Stimulated activated CD8-positive, alpha-beta memory T cell treated with anti-CD3 and anti-CD28 coated beads, Interleukin-12 subunit alpha, Interleukin-12 subunit beta, amount 100 ng/mL, for 24 hours (primary cell): ENCODE data around the gene LRPPRC.

Experiments used
- DNase-seq: peaks from one replicate; pipeline ENCODE4 v3.0.0-alpha.2; 2020; ENCODE audit errors: extremely low read depth

The LRPPRC gene

GRCh38 chr2:43854671-43855070, 141.1 kb downstream of the LRPPRC start:
- DNase-seq, result no peak

GRCh38 chr2:43853141-43854081, 142.4 kb downstream of the LRPPRC start:
- DNase-seq, result no peak

- DNase-seq, result no peak
Measured at GRCh38 chr2:43852196-43852730, 143.5 kb downstream of the LRPPRC start.

DNA sequence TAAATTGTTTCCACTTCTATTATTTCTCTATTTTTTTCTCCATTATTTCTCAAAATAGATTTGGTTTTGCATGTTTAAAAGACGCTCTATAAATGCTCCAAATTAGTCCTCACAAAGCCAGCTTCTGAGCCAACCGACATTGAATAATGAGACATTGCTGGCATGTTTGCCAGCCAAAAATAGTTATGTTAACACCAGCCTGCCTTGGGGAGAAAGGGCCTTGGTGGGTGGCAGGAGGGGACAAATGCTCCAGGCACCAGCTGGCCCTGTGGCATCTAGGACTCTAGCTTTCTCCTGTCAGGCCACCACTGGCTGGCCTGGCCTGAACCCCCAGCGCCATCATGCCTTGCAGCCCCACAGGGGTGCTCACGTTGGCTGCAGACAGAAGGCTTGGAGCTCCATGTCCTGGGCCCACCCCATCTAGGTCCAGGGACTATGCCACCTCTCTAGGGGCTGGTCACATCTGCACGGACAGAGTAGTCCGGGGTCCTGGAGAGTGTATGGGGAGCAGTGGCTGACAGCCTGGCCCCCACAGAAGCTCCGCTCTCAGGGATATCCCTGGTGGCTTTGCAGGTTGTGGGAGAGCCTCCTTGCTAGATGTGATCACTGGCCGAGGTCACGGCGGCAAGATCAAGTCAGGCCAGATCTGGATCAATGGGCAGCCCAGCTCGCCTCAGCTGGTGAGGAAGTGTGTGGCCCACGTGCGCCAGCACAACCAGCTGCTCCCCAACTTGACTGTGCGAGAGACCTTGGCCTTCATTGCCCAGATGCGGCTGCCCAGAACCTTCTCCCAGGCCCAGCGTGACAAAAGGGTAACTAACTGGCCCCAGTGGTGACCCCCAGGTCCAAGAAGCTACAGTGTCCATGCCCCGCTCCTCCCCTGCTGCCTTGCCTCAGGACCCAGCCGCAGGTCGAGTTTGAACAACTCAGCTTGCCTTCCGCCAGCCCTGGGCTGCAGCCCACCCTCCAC, 144.5 kb downstream of the LRPPRC start:
- DNase-seq, result no peak

- no peak for DNase-seq
Measured at GRCh38 chr2:43848214-43848613, 147.6 kb downstream of the LRPPRC start.

GRCh38 chr2:43846140-43846793, 149.5 kb downstream of the LRPPRC start:
- no peak for DNase-seq

DNA sequence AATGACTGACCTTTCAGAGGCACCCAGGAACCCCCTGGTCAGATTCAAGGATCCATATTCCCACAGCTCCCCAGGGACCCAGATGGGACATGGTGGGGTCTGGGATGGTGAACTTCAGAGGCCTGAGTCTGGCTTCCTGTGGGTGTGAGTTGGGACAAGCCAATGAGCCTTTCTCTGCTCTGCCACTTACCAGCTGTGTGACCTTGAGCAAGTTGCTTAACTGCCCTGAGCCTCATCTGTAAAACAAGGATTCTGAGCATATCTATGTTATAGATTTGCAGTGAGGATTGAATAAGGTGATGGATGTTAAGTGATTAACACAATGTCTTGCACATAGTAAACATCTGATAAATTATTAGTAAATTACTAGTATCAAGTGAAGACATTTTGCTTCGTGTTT, 150.6 kb downstream of the LRPPRC start:
- no peak for DNase-seq

DNA sequence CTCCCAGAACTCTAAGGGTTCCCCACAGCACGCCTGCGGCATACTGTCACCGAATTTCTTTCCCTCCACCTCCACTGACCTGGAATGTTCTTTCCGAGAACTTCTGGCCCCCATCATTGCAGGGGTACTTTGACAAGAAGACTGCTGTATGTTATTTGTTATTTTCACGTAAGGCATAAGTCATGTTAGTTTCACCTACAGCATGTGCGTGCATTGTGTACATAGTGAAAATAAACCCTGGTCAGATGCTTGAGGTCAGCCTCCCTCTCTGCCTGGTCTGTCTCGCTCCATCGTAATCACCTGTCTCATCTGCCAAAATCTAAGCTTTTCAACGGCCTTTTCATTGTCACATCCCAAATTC, 152.9 kb downstream of the LRPPRC start:
- no peak for DNase-seq

GRCh38 chr2:43841949-43842865, 153.6 kb downstream of the LRPPRC start:
- no peak for DNase-seq

DNA sequence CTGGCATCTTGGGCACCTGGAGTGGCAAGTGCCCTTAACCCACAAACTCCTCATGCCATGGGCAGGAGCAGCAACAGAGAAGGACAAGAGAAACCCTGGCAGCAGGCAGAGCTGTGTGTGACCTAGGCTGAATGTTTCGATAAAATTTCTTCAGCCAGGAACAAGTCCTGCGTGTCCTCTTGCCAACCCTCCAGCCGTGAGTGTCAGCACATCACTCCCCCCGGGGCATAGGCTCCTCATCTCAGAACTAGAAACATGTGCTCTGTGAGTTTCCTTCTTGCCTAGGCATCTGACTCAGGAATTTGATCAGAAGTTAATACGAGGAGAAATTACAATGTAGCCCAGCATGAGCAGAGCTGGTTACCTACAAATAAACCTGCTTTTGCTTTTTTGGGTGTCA, 154.8 kb downstream of the LRPPRC start:
- no peak for DNase-seq

GRCh38 chr2:43839776-43840564, 155.8 kb downstream of the LRPPRC start:
- DNase-seq, result no peak

DNA sequence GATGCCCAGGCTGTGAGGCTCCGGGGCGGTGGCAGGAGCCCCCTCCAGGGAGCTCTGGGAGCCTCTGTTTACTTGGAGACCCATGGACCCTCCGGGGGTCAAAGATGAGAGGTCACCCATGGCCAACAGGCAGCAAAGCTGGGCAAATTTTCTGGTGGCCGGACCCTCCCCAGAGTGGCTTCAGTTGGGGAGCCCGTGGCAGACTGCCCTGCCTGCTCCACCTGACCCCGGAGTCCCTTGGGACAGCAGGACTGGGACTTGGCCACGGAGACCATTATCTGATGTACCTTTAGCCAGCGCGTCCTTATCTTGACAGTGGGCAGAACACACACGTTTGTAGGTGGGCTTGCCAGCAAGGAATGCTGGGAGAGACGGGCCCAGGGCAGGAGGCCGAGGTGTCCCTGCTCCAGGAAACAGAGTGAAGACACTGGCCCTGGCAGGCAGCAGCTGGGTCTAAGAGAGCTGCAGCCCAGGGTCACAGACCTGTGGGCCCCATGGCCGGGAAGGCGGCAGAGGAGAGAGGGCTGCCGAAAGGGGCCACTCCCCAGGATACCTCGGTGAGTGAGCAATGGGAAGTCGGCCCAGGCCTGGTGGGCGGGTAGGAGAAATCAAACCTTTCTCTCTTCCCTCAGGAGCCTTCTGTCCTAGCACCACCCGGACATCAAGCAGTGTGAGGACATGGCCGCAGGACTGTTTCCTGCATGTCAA, 157.1 kb downstream of the LRPPRC start, which contains the start of the genes ABCG5 and ABCG8:
ABCG5 (minus strand) TSS at position 280 of the 708 bp plus-strand sequence; CDS start at position 120, 160 bp downstream.
ABCG8 (plus strand) TSS at position 412 of the 708 bp plus-strand sequence; CDS start at position 495, 83 bp downstream.
- no peak for DNase-seq

DNA sequence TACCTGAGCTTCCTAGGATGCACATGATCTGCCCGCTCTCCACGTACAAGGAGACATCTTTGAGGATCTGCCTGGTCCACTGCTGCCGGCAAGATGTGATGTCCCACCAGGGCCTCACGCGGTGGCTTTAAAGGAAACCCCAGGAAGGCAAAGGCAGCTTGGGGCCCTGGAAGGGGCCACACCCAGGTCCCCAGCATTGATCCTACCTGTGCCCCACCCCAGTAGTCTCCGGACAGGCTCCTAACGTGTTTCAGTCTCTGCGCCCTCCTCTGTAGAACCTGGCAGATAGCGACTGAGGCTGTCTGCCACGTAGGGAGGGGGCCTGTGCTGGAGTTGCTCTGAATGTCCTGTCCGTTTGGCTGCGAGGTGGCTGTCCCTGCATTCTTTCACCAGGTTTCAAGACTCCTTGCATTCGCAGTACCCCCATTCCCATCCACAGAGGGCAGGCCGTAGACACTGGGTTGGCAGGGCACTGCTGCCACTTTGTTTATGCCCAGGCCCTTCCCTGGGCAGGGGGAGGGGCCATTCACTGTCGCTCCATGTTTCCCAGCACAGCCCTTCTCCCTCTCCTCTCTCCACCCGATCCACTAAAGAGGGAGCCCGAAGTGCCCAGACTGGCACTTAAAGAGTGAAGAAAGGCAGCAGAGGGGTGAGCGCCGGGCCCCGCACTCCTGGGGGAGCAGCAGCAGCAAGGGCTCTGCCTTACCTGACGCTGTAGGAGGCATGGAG, 157.8 kb downstream of the LRPPRC start:
- no peak for DNase-seq

DNA sequence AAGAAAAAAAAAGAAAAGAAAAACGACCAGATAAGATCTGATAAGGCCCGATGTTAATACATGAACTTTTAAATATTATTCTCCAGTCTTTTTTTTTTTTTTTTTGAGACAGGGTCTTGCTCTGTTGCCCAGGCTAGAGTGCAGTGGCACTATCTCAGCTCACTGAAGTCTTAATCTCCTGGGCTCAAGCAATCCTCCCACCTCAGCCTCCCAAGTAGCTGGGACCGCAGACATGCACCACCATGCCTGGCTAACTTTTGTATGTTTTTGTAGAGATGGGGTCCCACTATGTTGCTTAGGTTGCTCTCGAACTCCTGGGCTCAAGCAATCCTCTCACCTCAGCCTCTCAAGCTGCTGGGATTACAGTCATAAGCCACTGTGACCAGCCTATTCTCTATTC, 158.8 kb downstream of the LRPPRC start:
- DNase-seq, result no peak
